ENCODE measurements around the gene PVR.

DNA sequence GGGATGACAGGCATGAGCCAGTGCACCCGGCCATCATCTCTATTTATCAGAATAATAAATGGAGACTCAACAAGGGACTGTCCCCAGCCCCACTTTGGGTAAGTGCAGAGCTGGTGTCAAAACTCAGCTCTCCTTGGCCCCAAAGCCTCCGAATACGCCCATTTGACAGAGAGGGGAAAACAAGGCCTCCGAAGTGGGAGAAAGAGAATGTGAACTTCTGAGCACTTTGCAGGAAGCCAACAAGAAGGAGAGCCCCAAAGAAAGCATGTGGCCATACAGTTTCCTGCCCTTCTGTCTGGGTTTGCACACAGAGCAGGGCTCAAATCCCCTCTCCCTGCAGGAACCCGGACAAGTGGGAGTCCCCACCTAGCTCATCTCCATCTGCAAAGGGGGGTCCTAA, 56.8 kb downstream of the PVR start:
- TF ChIP-seq CTCF (IDR thresholded peaks at IDR 0.05; ENCODE audit: poor library complexity, severe bottlenecking), result no peak
- no peak for TF ChIP-seq POLR2AphosphoS5 (IDR thresholded peaks at IDR 0.05)

Data from neural cell (in vitro differentiated cells).